Measurements from ENCODE around the gene NEK6. TPM values are rescaled to one million over a fixed set of nuclear protein-coding genes. Genes with fewer than 3 reads are reported as not detected.

The NEK6 gene
- total RNA-seq, 1 donor, result 64.3 TPM

GRCh38 chr9:124347968-124348358, 90.2 kb downstream of the NEK6 start:
- H3K4me3 ChIP-seq (ENCODE audit: low read depth, low read length), result no peak overlapping the region
- no peak for TF ChIP-seq CTCF (IDR thresholded peaks at IDR 0.05; ENCODE audit: insufficient read depth, low read length)
- no peak for DNase-seq (ENCODE audit: low read depth)

GRCh38 chr9:124348363-124348762, 90.6 kb downstream of the NEK6 start:
- TF ChIP-seq CTCF (IDR thresholded peaks at IDR 0.05; ENCODE audit: insufficient read depth, low read length), result no peak
- H3K4me3 ChIP-seq (ENCODE audit: low read depth, low read length), result no peak overlapping the region
- no peak for DNase-seq (ENCODE audit: low read depth)

GRCh38 chr9:124348831-124349230, 91.1 kb downstream of the NEK6 start:
- TF ChIP-seq CTCF (IDR thresholded peaks at IDR 0.05; ENCODE audit: insufficient read depth, low read length), result no peak
- H3K4me3 ChIP-seq (ENCODE audit: low read depth, low read length), result no peak overlapping the region
- DNase-seq (ENCODE audit: low read depth), result no peak

- H3K4me3 ChIP-seq (ENCODE audit: low read depth, low read length), result no peak overlapping the region
- TF ChIP-seq CTCF (IDR thresholded peaks at IDR 0.05; ENCODE audit: insufficient read depth, low read length), result no peak
- DNase-seq (ENCODE audit: low read depth), result no peak
Observed at GRCh38 chr9:124349267-124349666, 91.5 kb downstream of the NEK6 start.

GRCh38 chr9:124349675-124350493, 92.1 kb downstream of the NEK6 start:
- TF ChIP-seq CTCF (IDR thresholded peaks at IDR 0.05; ENCODE audit: insufficient read depth, low read length), result no peak
- DNase-seq (ENCODE audit: low read depth), result no peak

GRCh38 chr9:124350494-124351263, 92.9 kb downstream of the NEK6 start:
- DNase-seq (ENCODE audit: low read depth), result no peak
- no peak overlapping the region for H3K4me3 ChIP-seq (ENCODE audit: low read depth, low read length)
- TF ChIP-seq CTCF (IDR thresholded peaks at IDR 0.05; ENCODE audit: insufficient read depth, low read length), result no peak

More at GRCh38 chr9:124349675-124350493, 92.1 kb downstream of the NEK6 start:
- H3K4me3 ChIP-seq (ENCODE audit: low read depth, low read length), result no peak overlapping the region

Data from fibroblast of the aortic adventitia (primary cell).